OCI-LY3 (cell line): ENCODE results near the gene SPINK8.

Source experiments
- H2AFZ ChIP-seq: fragments of 200-600, 300-600 bp; shearing (Covaris generic); 2 replicates; pipeline ENCODE4 v1.6.0; 2014; ENCODE audit warnings: antibody characterized with exemption, low read depth, low read length
- H3K27ac ChIP-seq: fragments of 200-600, 300-600 bp; sonication (generic); 2 replicates; pipeline ENCODE4 v1.5.1; 2014; ENCODE audit warnings: mild to moderate bottlenecking, low read length, moderate library complexity, mixed read lengths
- H3K27me3 ChIP-seq: fragments of 200-600, 300-600 bp; sonication (generic); 2 replicates; pipeline ENCODE4 v1.6.1; 2014; ENCODE audit warnings: low read depth, low read length, mixed read lengths
- H3K36me3 ChIP-seq: fragments of 200-600, 300-600 bp; sonication (generic); replicated peaks from 2 replicates; pipeline ENCODE3; 2014; ENCODE audit warnings: low read depth, low read length, mixed read lengths
- H3K4me1 ChIP-seq: fragments of 300-600, 200-600 bp; sonication (generic); 2 replicates; pipeline ENCODE4 v1.6.1; 2014; ENCODE audit warnings: low read length, mixed read lengths
- H3K4me2 ChIP-seq: fragments of 200-600, 300-600 bp; sonication (generic); 2 replicates; pipeline ENCODE4 v1.6.1; 2014; ENCODE audit warnings: low read length, mixed read lengths
- H3K4me3 ChIP-seq: fragments of 300-600, 200-600 bp; sonication (generic); 2 replicates; pipeline ENCODE4 v1.5.1; 2014; ENCODE audit warnings: antibody characterized with exemption, mild to moderate bottlenecking, low read length, moderate library complexity
- H3K79me2 ChIP-seq: fragments of 300-600, 200-600 bp; shearing (Covaris generic); 2 replicates; pipeline ENCODE4 v1.6.1; 2014; ENCODE audit warnings: mild to moderate bottlenecking, low read length, mixed read lengths
- H3K9ac ChIP-seq: fragments of 300-600, 200-600 bp; shearing (Covaris generic); 2 replicates; pipeline ENCODE4 v1.6.0; 2014; ENCODE audit warnings: mild to moderate bottlenecking, low read length, moderate library complexity
- H3K9me3 ChIP-seq: fragments of 200-600, 300-600 bp; shearing (Covaris generic); 2 replicates; pipeline ENCODE4 v1.6.1; 2014; ENCODE audit warnings: low read length, mixed read lengths; ENCODE audit not compliant: insufficient read depth
- H4K20me1 ChIP-seq: fragments of 200-600, 300-600 bp; sonication (generic); 2 replicates; pipeline ENCODE4 v1.6.1; 2016; ENCODE audit warnings: low read length, mixed read lengths; ENCODE audit not compliant: insufficient read depth
- EZH2phosphoT487 ChIP-seq: fragments of 200-600 bp; shearing (Covaris generic); IDR thresholded peaks from 2 replicates; pipeline ENCODE4 v1.6.1; 2018; ENCODE audit warnings: antibody characterized with exemption, mixed run types, low read depth
- TF ChIP-seq, protein P1 (sequence below): fragments of 200-600, 300-600 bp; sonication (generic); IDR thresholded peaks from 2 replicates; pipeline ENCODE4 v1.5.1; 2014; ENCODE audit warnings: antibody characterized with exemption, low read length, low read depth

SPINK8 gene

DNA sequence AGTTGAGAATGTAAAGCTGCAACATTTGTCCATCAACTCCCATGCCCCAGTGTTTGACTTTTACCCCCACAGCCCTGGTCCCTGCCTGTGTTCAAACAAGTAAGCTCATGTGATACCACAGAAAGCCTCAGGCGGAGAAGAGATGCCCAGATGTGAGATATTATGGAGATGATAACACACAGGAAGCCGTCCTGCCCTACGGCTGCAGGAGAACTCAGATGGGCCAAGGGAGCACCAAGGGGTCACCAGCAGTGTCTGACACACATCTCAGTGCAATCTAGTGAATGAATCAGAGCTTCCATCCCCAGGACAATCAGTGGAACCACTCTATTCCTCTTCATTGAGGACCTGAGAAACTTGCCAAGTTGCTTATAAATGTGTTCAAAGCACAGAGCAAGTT, 14.0 kb upstream of the SPINK8 start:
- TF ChIP-seq, protein P1, sequence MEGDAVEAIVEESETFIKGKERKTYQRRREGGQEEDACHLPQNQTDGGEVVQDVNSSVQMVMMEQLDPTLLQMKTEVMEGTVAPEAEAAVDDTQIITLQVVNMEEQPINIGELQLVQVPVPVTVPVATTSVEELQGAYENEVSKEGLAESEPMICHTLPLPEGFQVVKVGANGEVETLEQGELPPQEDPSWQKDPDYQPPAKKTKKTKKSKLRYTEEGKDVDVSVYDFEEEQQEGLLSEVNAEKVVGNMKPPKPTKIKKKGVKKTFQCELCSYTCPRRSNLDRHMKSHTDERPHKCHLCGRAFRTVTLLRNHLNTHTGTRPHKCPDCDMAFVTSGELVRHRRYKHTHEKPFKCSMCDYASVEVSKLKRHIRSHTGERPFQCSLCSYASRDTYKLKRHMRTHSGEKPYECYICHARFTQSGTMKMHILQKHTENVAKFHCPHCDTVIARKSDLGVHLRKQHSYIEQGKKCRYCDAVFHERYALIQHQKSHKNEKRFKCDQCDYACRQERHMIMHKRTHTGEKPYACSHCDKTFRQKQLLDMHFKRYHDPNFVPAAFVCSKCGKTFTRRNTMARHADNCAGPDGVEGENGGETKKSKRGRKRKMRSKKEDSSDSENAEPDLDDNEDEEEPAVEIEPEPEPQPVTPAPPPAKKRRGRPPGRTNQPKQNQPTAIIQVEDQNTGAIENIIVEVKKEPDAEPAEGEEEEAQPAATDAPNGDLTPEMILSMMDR, result no peak
- TF ChIP-seq EZH2phosphoT487, result no peak
- no peak overlapping the region for H3K9ac ChIP-seq
- H3K27me3 ChIP-seq, result peaks cover 26% of the 10 kb centered on the region; the same call in 1 of the 2 replicates
- no peaks in the 10 kb centered on the region for H3K79me2 ChIP-seq
- no peaks in the 10 kb centered on the region for H3K9me3 ChIP-seq
- H3K4me2 ChIP-seq, result no peak overlapping the region
- no peaks in the 10 kb centered on the region for H3K4me1 ChIP-seq
- no peak overlapping the region for H2AFZ ChIP-seq
- no peaks in the 10 kb centered on the region for H4K20me1 ChIP-seq
- no peak overlapping the region for H3K27ac ChIP-seq
- no peaks in the 10 kb centered on the region for H3K36me3 ChIP-seq
- H3K4me3 ChIP-seq, result no peak overlapping the region

- H3K36me3 ChIP-seq, result no peaks in the 10 kb centered on the region
- TF ChIP-seq, protein P1, result no peak
- TF ChIP-seq EZH2phosphoT487, result no peak
- no peak overlapping the region for H3K4me2 ChIP-seq
- no peaks in the 10 kb centered on the region for H3K4me1 ChIP-seq
- H4K20me1 ChIP-seq, result no peaks in the 10 kb centered on the region
- H3K79me2 ChIP-seq, result no peaks in the 10 kb centered on the region
- H3K27ac ChIP-seq, result no peak overlapping the region
- no peak overlapping the region for H3K4me3 ChIP-seq
- no peak overlapping the region for H2AFZ ChIP-seq
- no peaks in the 10 kb centered on the region for H3K9me3 ChIP-seq
- no peak overlapping the region for H3K9ac ChIP-seq
- H3K27me3 ChIP-seq, result peaks cover 25% of the 10 kb centered on the region; the same call in 1 of the 2 replicates
These were observed 12.6 kb upstream of the SPINK8 start for GRCh38 chr3:48345946-48346572.

DNA sequence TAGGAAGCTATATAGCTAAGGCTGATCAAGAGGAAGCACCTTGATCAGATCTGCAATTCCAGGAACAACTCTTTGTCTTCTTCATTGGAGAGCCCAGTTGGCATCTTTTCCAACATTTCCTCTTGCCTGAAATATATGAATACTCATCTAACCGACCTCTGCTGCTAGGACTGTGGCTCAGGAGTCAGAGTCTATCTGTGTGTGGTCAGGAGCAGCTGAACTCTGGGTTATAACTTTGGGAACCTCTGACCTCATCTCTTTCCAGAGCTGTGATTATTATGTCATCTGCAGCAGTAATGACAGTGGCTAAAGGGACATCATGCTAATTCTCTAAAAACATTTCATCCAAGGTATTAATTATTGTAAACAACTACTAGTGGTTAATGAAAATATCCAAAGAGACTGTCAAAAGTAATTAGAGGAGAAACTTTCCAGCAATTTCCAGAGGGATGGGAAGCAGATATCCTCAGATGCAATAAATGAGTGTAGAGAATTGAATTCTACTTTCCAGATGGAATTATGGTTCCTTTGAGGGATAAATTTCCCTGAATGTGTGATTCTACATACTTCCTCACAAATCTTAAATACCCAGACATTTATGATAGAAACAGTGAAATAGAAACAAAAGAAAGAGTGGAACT, 11.5 kb upstream of the SPINK8 start:
- no peaks in the 10 kb centered on the region for H4K20me1 ChIP-seq
- no peak overlapping the region for H2AFZ ChIP-seq
- H3K79me2 ChIP-seq, result no peaks in the 10 kb centered on the region
- H3K4me3 ChIP-seq, result no peak overlapping the region
- no peak overlapping the region for H3K9ac ChIP-seq
- H3K27ac ChIP-seq, result no peak overlapping the region
- H3K27me3 ChIP-seq, result peaks cover 21% of the 10 kb centered on the region; the same call in 1 of the 2 replicates
- TF ChIP-seq, protein P1, result no peak
- TF ChIP-seq EZH2phosphoT487, result no peak
- no peak overlapping the region for H3K4me2 ChIP-seq
- no peaks in the 10 kb centered on the region for H3K9me3 ChIP-seq
- H3K36me3 ChIP-seq, result no peaks in the 10 kb centered on the region
- no peaks in the 10 kb centered on the region for H3K4me1 ChIP-seq

- Histone ChIP-seq H2AFZ (no peak overlapping the region), H4K20me1 (no peaks in the 10 kb centered on the region), H3K27ac (no peak overlapping the region), H3K4me1 (no peaks in the 10 kb centered on the region), H3K4me2 (no peak overlapping the region), H3K9ac (no peak overlapping the region), H3K4me3 (no peak overlapping the region), H3K27me3 (peaks cover 18% of the 10 kb centered on the region; the same call in 1 of the 2 replicates), H3K79me2 (no peaks in the 10 kb centered on the region), H3K36me3 (no peaks in the 10 kb centered on the region), H3K9me3 (no peaks in the 10 kb centered on the region)
- TF ChIP-seq, protein P1, result no peak
- no peak for TF ChIP-seq EZH2phosphoT487
These were observed 10.0 kb upstream of the SPINK8 start for GRCh38 chr3:48343432-48343831.
